Measurements from ENCODE around the gene HCRTR2. TPM values are rescaled to one million over a fixed set of nuclear protein-coding genes. Genes with fewer than 3 reads are reported as not detected.

HCRTR2 gene
- polyA plus RNA-seq, 2 of the 4 experiments (the other 2 are of a cell fraction): not detected

- DNase-seq (ENCODE audit: low read depth in 1 of 2, low spot score in 1 of 2) (no peak), ATAC-seq (no peak), FAIRE-seq (no peak)
- ChIA-PET CTCF (interaction anchor here (1.2 kb wide), 1 partner anchor 146 kb away, joined by 3 read pairs; no protein-coding TSS in a partner anchor), POLR2A (no interaction called here)
- Histone ChIP-seq H3K27ac (no peak overlapping the region), H3K4me2 (no peak overlapping the region), H3K4me1 (no peaks in the 10 kb centered on the region), H3K9me3 (no peaks in the 10 kb centered on the region), H3K4me3 (no peak overlapping the region)
- TF ChIP-seq TFCP2L1 (CRISPR knock-in tag; IDR thresholded peaks at IDR 0.05) (no peak), NR3C1 (IDR thresholded peaks at IDR 0.05) (no peak), ESRRA (IDR thresholded peaks at IDR 0.05; ENCODE audit: borderline replicate concordance, low read length) (no peak)
- 61% methylated on average over 5 of the region's 5 CpGs for WGBS (ENCODE audit: missing lambda C conversion rate)
Observed at GRCh38 chr6:55299286-55299985, 125.1 kb downstream of the HCRTR2 start.

- Histone ChIP-seq H3K4me3 (no peak overlapping the region), H3K4me1 (no peaks in the 10 kb centered on the region), H3K9me3 (no peaks in the 10 kb centered on the region), H3K27ac (no peak overlapping the region), H3K4me2 (no peak overlapping the region)
- TF ChIP-seq ZC3H11A (IDR thresholded peaks at IDR 0.05) (no peak), ZFP36 (IDR thresholded peaks at IDR 0.05; ENCODE audit: borderline replicate concordance, partially characterized antibody) (no peak)
- no peak for DNase-seq (ENCODE audit: low read depth in 1 of 2, low spot score in 1 of 2)
- CTCF ChIA-PET: interaction anchor here (1.2 kb wide), 1 partner anchor 11 kb away, joined by 6 read pairs; no protein-coding TSS in a partner anchor
- POLR2A ChIA-PET: no interaction called here
- 0% methylated on average over 1 of the region's 1 CpG for WGBS (ENCODE audit: missing lambda C conversion rate)
- no peak for FAIRE-seq
- no peak for ATAC-seq
Observed at GRCh38 chr6:55304747-55305146, 130.4 kb downstream of the HCRTR2 start.

GRCh38 chr6:55319961-55320695 lies 145.8 kb downstream of the HCRTR2 start:
- H3K4me1 ChIP-seq: no peaks in the 10 kb centered on the region
- no peak overlapping the region for H3K4me3 ChIP-seq
- H3K27ac ChIP-seq: no peak overlapping the region
- H3K9me3 ChIP-seq: no peaks in the 10 kb centered on the region
- POLR2A ChIA-PET: no interaction called here
- DNase-seq (ENCODE audit: low read depth in 1 of 2, low spot score in 1 of 2) (no peak), ATAC-seq (no peak), FAIRE-seq (no peak)
- CTCF ChIA-PET: no interaction called here
- TF ChIP-seq FOSL2 (IDR thresholded peaks at IDR 0.05): no peak
- TF ChIP-seq FOSL2 (CRISPR knock-in tag; IDR thresholded peaks at IDR 0.05): no peak
- no peak for TF ChIP-seq MAFK (IDR thresholded peaks at IDR 0.05; ENCODE audit: partially characterized antibody)
- no peak for TF ChIP-seq MAZ (IDR thresholded peaks at IDR 0.05; ENCODE audit: borderline replicate concordance, low read depth, low read length)
- no peak for TF ChIP-seq HMGXB4 (CRISPR knock-in tag; IDR thresholded peaks at IDR 0.05; ENCODE audit: borderline replicate concordance)
- no peak for TF ChIP-seq SREBF2 (IDR thresholded peaks at IDR 0.05)
- TF ChIP-seq JUNB (IDR thresholded peaks at IDR 0.05): no peak
- no peak for TF ChIP-seq PHF8 (IDR thresholded peaks at IDR 0.05; ENCODE audit: borderline replicate concordance, low read depth)
- TF ChIP-seq EP300 (IDR thresholded peaks at IDR 0.05): no peak
- TF ChIP-seq RARB (CRISPR knock-in tag; IDR thresholded peaks at IDR 0.05): no peak
- no peak overlapping the region for H3K4me2 ChIP-seq

- Histone ChIP-seq H3K9me3 (no peaks in the 10 kb centered on the region), H3K4me3 (no peak overlapping the region), H3K27ac (no peak overlapping the region), H3K4me2 (no peak overlapping the region), H3K4me1 (no peaks in the 10 kb centered on the region)
- 9% methylated on average over 2 of the region's 2 CpGs for WGBS (ENCODE audit: missing lambda C conversion rate)
- no peak for TF ChIP-seq RFX5 (IDR thresholded peaks at IDR 0.05)
- ChIA-PET CTCF (no interaction called here), POLR2A (no interaction called here)
- DNase-seq (ENCODE audit: low read depth in 1 of 2, low spot score in 1 of 2) (no peak), ATAC-seq (no peak), FAIRE-seq (no peak)
Observed at GRCh38 chr6:55320696-55321086, 146.4 kb downstream of the HCRTR2 start.
